Stimulated activated CD8-positive, alpha-beta memory T cell treated with anti-CD3 and anti-CD28 coated beads, Interleukin-15, amount 100 ng/mL, for 1 hour (primary cell): ENCODE measurements around the gene BRD7.
A peak's percentile ranks its signal among the peaks of the same experiment; 100 is the strongest.
"Not testable (repeated sequence)": the region's sequence is repeated elsewhere in the genome, so short reads cannot be mapped to it uniquely, and the experiment has no call there.

Source experiments
- DNase-seq: peaks from one replicate; pipeline ENCODE4 v3.0.0-alpha.2; 2020; ENCODE audit warnings: low read depth

The BRD7 gene

GRCh38 chr16:50354629-50355456, 13.9 kb downstream of the BRD7 start:
- DNase-seq = no peak

- no peak for DNase-seq
Observed at GRCh38 chr16:50354082-50354481, 14.7 kb downstream of the BRD7 start.

- DNase-seq = no peak
Observed at GRCh38 chr16:50351952-50352351, 16.8 kb downstream of the BRD7 start.

GRCh38 chr16:50351116-50351515, 17.7 kb downstream of the BRD7 start:
- DNase-seq = no peak

GRCh38 chr16:50345210-50345609, 23.6 kb downstream of the BRD7 start:
- not testable (repeated sequence) for DNase-seq

- not testable (repeated sequence) for DNase-seq
Observed at GRCh38 chr16:50343566-50343965, 25.2 kb downstream of the BRD7 start.

GRCh38 chr16:50340578-50340977, 28.2 kb downstream of the BRD7 start:
- no peak for DNase-seq

GRCh38 chr16:50338371-50339231, 30.2 kb downstream of the BRD7 start:
- no peak for DNase-seq

- DNase-seq = no peak
Observed at GRCh38 chr16:50336884-50337283, 31.9 kb downstream of the BRD7 start.

GRCh38 chr16:50335196-50335958, 33.4 kb downstream of the BRD7 start:
- DNase-seq = no peak

GRCh38 chr16:50334106-50334975, 34.4 kb downstream of the BRD7 start:
- DNase-seq = no peak

GRCh38 chr16:50332599-50332998, 36.2 kb downstream of the BRD7 start:
- no peak for DNase-seq

- DNase-seq = no peak
Observed at GRCh38 chr16:50331570-50331969, 37.2 kb downstream of the BRD7 start.

- DNase-seq = no peak
Observed at GRCh38 chr16:50329446-50330189, 39.2 kb downstream of the BRD7 start.

- DNase-seq = peak; percentile 37
Observed at GRCh38 chr16:50326835-50327465, 41.8 kb downstream of the BRD7 start.

- no peak for DNase-seq
Observed at GRCh38 chr16:50326264-50326663, 42.5 kb downstream of the BRD7 start.

GRCh38 chr16:50324345-50324744, 44.4 kb downstream of the BRD7 start:
- DNase-seq = no peak

- DNase-seq = no peak
Observed at GRCh38 chr16:50323335-50324011, 45.3 kb downstream of the BRD7 start.

- DNase-seq = no peak
Observed at GRCh38 chr16:50322333-50322732, 46.5 kb downstream of the BRD7 start.

GRCh38 chr16:50320310-50320709, 48.5 kb downstream of the BRD7 start:
- DNase-seq = no peak
